H1 (cell line): ENCODE measurements around the gene CTCF. TPM values are rescaled to one million over a fixed set of nuclear protein-coding genes. Genes with fewer than 3 reads are reported as not detected.

ENCODE experiments used
- CTCF ChIA-PET: fragments of 300-600 bp; sonication (Branson Sonifier 250); formaldehyde crosslinking; loops from one replicate; lab custom pipeline; 2021; ENCODE audit not compliant: partially characterized antibody; lab: Charles Lee
- POLR2A ChIA-PET: fragments of 300-600 bp; sonication (Branson Sonifier 250); formaldehyde crosslinking; loops from one replicate; lab custom pipeline; 2021; ENCODE audit warnings: inconsistent platforms; ENCODE audit not compliant: partially characterized antibody; lab: Charles Lee
- DNase-seq, 2 experiments: peaks; one replicate each; pipeline versions ENCODE4 v3.0.0 to v3.0.0-alpha.2; 2010 to 2022; ENCODE audit warnings: low spot score in 2 of 2, low read depth in 1 of 2, mixed read lengths in 1 of 2
- FAIRE-seq: peaks from 2 replicates; lab custom pipeline; 2011; peaks lifted over from hg19 to GRCh38; lab: Jason Lieb, UNC
- H2AFZ ChIP-seq: 2 replicates; pipeline ENCODE4 v1.8.1; 2012; ENCODE audit warnings: low read length, inconsistent platforms
- H2AK5ac ChIP-seq: 2 replicates; pipeline ENCODE4 v1.6.1; 2013; ENCODE audit warnings: low read depth, low read length
- H2BK120ac ChIP-seq: replicated peaks from 2 replicates; pipeline ENCODE3; 2013; ENCODE audit warnings: low read depth, low read length, inconsistent platforms
- H2BK12ac ChIP-seq: 2 replicates; pipeline ENCODE4 v1.6.1; 2013; ENCODE audit warnings: low read depth, low read length
- H2BK15ac ChIP-seq: 2 replicates; pipeline ENCODE4 v1.6.1; 2013; ENCODE audit warnings: low read length
- H2BK20ac ChIP-seq: 2 replicates; pipeline ENCODE4 v1.6.1; 2013; ENCODE audit warnings: low read length
- H2BK5ac ChIP-seq: 2 replicates; pipeline ENCODE4 v1.6.1; 2013; ENCODE audit warnings: low read depth, low read length
- H3K14ac ChIP-seq: 2 replicates; pipeline ENCODE4 v1.6.1; 2013; ENCODE audit warnings: inconsistent platforms; ENCODE audit not compliant: insufficient read length
- H3K18ac ChIP-seq: 2 replicates; pipeline ENCODE4 v1.6.1; 2013; ENCODE audit warnings: low read length; ENCODE audit errors: extremely low read depth
- H3K23ac ChIP-seq: 2 replicates; pipeline ENCODE4 v1.6.1; 2013; ENCODE audit warnings: inconsistent platforms; ENCODE audit not compliant: insufficient read length
- H3K23me2 ChIP-seq: 2 replicates; pipeline ENCODE4 v1.6.1; 2013; ENCODE audit warnings: low read depth, low read length
- H3K27ac ChIP-seq: 2 replicates; pipeline ENCODE4 v1.6.1; 2011; ENCODE audit warnings: low read depth, low read length, inconsistent platforms
- H3K27me3 ChIP-seq, 4 experiments: replicated peaks in 1 of 4; 1 replicate in 1 of 4; 2 replicates in 3 of 4; pipeline versions ENCODE4 v1.6.1 to v1.8.1; 2011 to 2013; ENCODE audit warnings: low read length in 3 of 4, mild to moderate bottlenecking in 3 of 4, inconsistent platforms in 2 of 4, mixed read lengths in 2 of 4, moderate library complexity in 1 of 4; ENCODE audit not compliant: control insufficient read depth in 3 of 4, insufficient read depth in 3 of 4; ENCODE audit errors: extremely low read depth in 1 of 4
- H3K36me3 ChIP-seq, 4 experiments: 2 replicates each; pipeline versions ENCODE4 v1.6.1 to v1.8.1; 2011 to 2013; ENCODE audit warnings: mild to moderate bottlenecking in 4 of 4, low read length in 3 of 4, moderate library complexity in 2 of 4, control low read depth in 1 of 4, inconsistent platforms in 1 of 4; ENCODE audit not compliant: insufficient read depth in 4 of 4, control insufficient read depth in 2 of 4
- H3K4ac ChIP-seq: replicated peaks from 2 replicates; pipeline ENCODE3; 2013; ENCODE audit warnings: low read length, low read depth, mixed read lengths, inconsistent platforms; ENCODE audit not compliant: insufficient read length
- H3K4me1 ChIP-seq, 4 experiments: replicated peaks in 1 of 4; 1 replicate in 1 of 4; 2 replicates in 3 of 4; pipeline versions ENCODE4 v1.6.1 to v1.8.1; 2011 to 2013; ENCODE audit warnings: low read length in 3 of 4, inconsistent platforms in 2 of 4, mixed read lengths in 1 of 4; ENCODE audit not compliant: insufficient read depth in 4 of 4, control insufficient read depth in 3 of 4
- H3K4me2 ChIP-seq, 2 experiments: 2 replicates each; pipeline versions ENCODE4 v1.6.1 to v1.8.1; 2011 to 2013; ENCODE audit warnings: low read depth in 2 of 2, low read length in 2 of 2, control low read depth in 1 of 2, inconsistent platforms in 1 of 2, mild to moderate bottlenecking in 1 of 2; ENCODE audit not compliant: insufficient read depth in 1 of 2
- H3K4me3 ChIP-seq, 4 experiments: fragments of 200-600, 300-600 bp in 1 of 4; sonication (generic), shearing (Covaris generic), sonication (Bioruptor Twin) in 1 of 4; 2 replicates each; pipeline versions ENCODE4 v1.5.1 to v1.8.1; 2011 to 2016; ENCODE audit warnings: low read length in 4 of 4, low read depth in 3 of 4, control low read depth in 2 of 4, inconsistent platforms in 2 of 4, mild to moderate bottlenecking in 2 of 4, mixed read lengths in 1 of 4, moderate library complexity in 1 of 4; ENCODE audit not compliant: insufficient read depth in 2 of 4; ENCODE audit errors: extremely low read depth in 1 of 4
- H3K56ac ChIP-seq: replicated peaks from 2 replicates; pipeline ENCODE3; 2013; ENCODE audit warnings: low read depth, mild to moderate bottlenecking, mixed read lengths, low read length, inconsistent platforms; ENCODE audit not compliant: insufficient read length
- H3K79me1 ChIP-seq: 2 replicates; pipeline ENCODE4 v1.6.1; 2013; ENCODE audit warnings: low read depth, low read length, control low read depth
- H3K79me2 ChIP-seq, 2 experiments: 2 replicates each; pipeline versions ENCODE4 v1.6.1 to v1.8.1; 2012 to 2013; ENCODE audit warnings: low read length in 2 of 2, mild to moderate bottlenecking in 2 of 2, inconsistent platforms in 1 of 2; ENCODE audit not compliant: insufficient read depth in 2 of 2, control insufficient read depth in 1 of 2
- H3K9ac ChIP-seq, 4 experiments: replicated peaks in 1 of 4; 1 replicate in 1 of 4; 2 replicates in 3 of 4; pipeline versions ENCODE4 v1.6.1 to v1.8.1; 2011 to 2013; ENCODE audit warnings: low read depth in 3 of 4, low read length in 3 of 4, control low read depth in 2 of 4, mild to moderate bottlenecking in 2 of 4, moderate library complexity in 2 of 4, inconsistent platforms in 1 of 4; ENCODE audit errors: extremely low read depth in 1 of 4
- H3K9me3 ChIP-seq, 2 experiments: 2 replicates each; pipeline versions ENCODE4 v1.6.1 to v1.8.1; 2012 to 2013; ENCODE audit warnings: mild to moderate bottlenecking in 2 of 2, moderate library complexity in 2 of 2, control low read depth in 1 of 2, inconsistent platforms in 1 of 2, low read depth in 1 of 2, low read length in 1 of 2, mixed read lengths in 1 of 2; ENCODE audit not compliant: insufficient read depth in 2 of 2
- H4K20me1 ChIP-seq, 2 experiments: replicated peaks in 1 of 2; 2 replicates each; pipeline versions ENCODE3 to v1.8.1; 2011 to 2013; ENCODE audit warnings: inconsistent platforms in 2 of 2, low read length in 2 of 2, mild to moderate bottlenecking in 1 of 2; ENCODE audit not compliant: insufficient read depth in 2 of 2, control insufficient read depth in 1 of 2
- H4K5ac ChIP-seq: 2 replicates; pipeline ENCODE4 v1.6.1; 2013; ENCODE audit warnings: low read length, low read depth, mixed read lengths, inconsistent platforms; ENCODE audit not compliant: insufficient read length
- H4K8ac ChIP-seq: 2 replicates; pipeline ENCODE4 v1.8.0; 2013; ENCODE audit warnings: mild to moderate bottlenecking, moderate library complexity, low read length, inconsistent platforms; ENCODE audit not compliant: insufficient read depth; ENCODE audit errors: extremely low read depth
- H4K91ac ChIP-seq: replicated peaks from 2 replicates; pipeline ENCODE3; 2013; ENCODE audit warnings: low read length, mixed read lengths, inconsistent platforms; ENCODE audit not compliant: insufficient read length
- BACH1 ChIP-seq: IDR thresholded peaks from 2 replicates; pipeline ENCODE4 v1.6.1; 2012; ENCODE audit warnings: low read length, improper control_type of control experiment
- CBX5 ChIP-seq: fragments of 300-800, 300-1000 bp; sonication (generic); IDR thresholded peaks from 2 replicates; pipeline ENCODE4 v1.7.1; 2016; ENCODE audit warnings: antibody characterized with exemption, low read length, low read depth
- CTBP2 ChIP-seq: IDR thresholded peaks from 2 replicates; pipeline ENCODE4 v1.7.0; 2011; ENCODE audit warnings: borderline replicate concordance, mild to moderate bottlenecking, moderate library complexity, mixed read lengths, low read length; ENCODE audit not compliant: insufficient read depth, insufficient read length
- HDAC2 ChIP-seq, 2 experiments: fragments of 300-600 bp in 1 of 2; sonication (generic) in 1 of 2; IDR thresholded peaks; 2 replicates each; pipeline ENCODE4 v1.6.1; 2011 to 2012; ENCODE audit warnings: low read depth in 2 of 2, low read length in 2 of 2, mild to moderate bottlenecking in 2 of 2, moderate library complexity in 2 of 2, borderline replicate concordance in 1 of 2, inconsistent platforms in 1 of 2
- RNF2 ChIP-seq: fragments of 200-900, 300-1000 bp; sonication (generic); IDR thresholded peaks from 2 replicates; pipeline ENCODE4 v1.7.1; 2016; ENCODE audit warnings: borderline replicate concordance, low read depth, mild to moderate bottlenecking, antibody characterized with exemption, low read length; ENCODE audit not compliant: poor library complexity, severe bottlenecking; ENCODE audit errors: missing control alignments
- TBP ChIP-seq: IDR thresholded peaks from 2 replicates; pipeline ENCODE4 v1.6.1; 2011; ENCODE audit warnings: low read depth, low read length, improper control_type of control experiment
- WGBS, 2 experiments: shearing (Covaris generic) in 1 of 2; methylation state at CpG; one replicate each; pipeline versions ENCODE4 v1.1.6 to v1.1.7; 2013 to 2015; ENCODE audit warnings: low lambda C conversion rate in 2 of 2, mixed read lengths in 2 of 2, inconsistent platforms in 1 of 2, low coverage in 1 of 2, missing lambda C conversion rate in 1 of 2; ENCODE audit not compliant: insufficient replicate concordance in 2 of 2, insufficient coverage in 1 of 2, insufficient read length in 1 of 2; ENCODE audit errors: extremely low coverage in 1 of 2, missing lambda C conversion rate in 1 of 2; 5-methylcytosine and 5-hydroxymethylcytosine counted together
- polyA plus RNA-seq, 7 experiments: library from polyadenylated mRNA; depleted of rRNA in 3 of 7; stranded (reverse) in 5 of 7; unstranded in 2 of 7; fragments of >200 nt in 5 of 7; fragments of 200-250 nt in 2 of 7; gene quantifications; 1 replicate in 5 of 7; 2 replicates in 1 of 7; 4 replicates in 1 of 7; pipeline versions ENCODE4 v1.2.1 to v1.2.3, GENCODE V29; 2011 to 2013; ENCODE audit warnings: missing spikeins in 2 of 7, mixed read lengths in 2 of 7
- total RNA-seq: library from RNA; stranded (reverse); fragmentation: NEBNext Ultra II Directional; extraction: Animal tissue kit (Norgen Biotek cat#: 25700); gene quantifications from 2 replicates; pipeline ENCODE4 v1.2.1, GENCODE V29; 2021

CTCF gene
- total and polyA plus RNA-seq, 2 of the 8 experiments (the other 6 are each of a cell fraction or from before 2014, with no cell fraction given): 32.4 to 66.0 TPM

GRCh38 chr16:67539691-67540635 is 22.4 kb upstream of the CTCF start:
- no peak overlapping the region for H3K4ac ChIP-seq
- WGBS, 2 experiments: 89% methylated on average over 22 of the region's 27 CpGs; no CpG with 5 or more reads in 1 of the 2 experiments
- H3K4me1 ChIP-seq: peaks cover 0 to 11% (median 6%) of the 10 kb centered on the region in 4 experiments; a peak in 5 of 7 replicates
- DNase-seq (no peak), FAIRE-seq (no peak)
- peaks cover 16% of the 10 kb centered on the region; the same call in 1 of the 2 replicates for H3K23me2 ChIP-seq
- H3K56ac ChIP-seq: no peak overlapping the region
- H3K27ac ChIP-seq: no peak overlapping the region
- H2AK5ac ChIP-seq: 0 out of 2 replicates have a peak overlapping the region, but pooled peaks have one; percentile 17
- H3K14ac ChIP-seq: no peak overlapping the region
- H2BK120ac ChIP-seq: no peak overlapping the region
- ChIA-PET POLR2A (interaction anchor here (1.0 to 5.1 kb wide), 9 partner anchors 8 to 124 kb away, joined by 3 to 27 read pairs (median 4); partner anchors contain the start of genes ACD, CTCF and RIPOR1), CTCF (interaction anchor here (0.8 to 4.1 kb wide), 11 partner anchors 7 to 255 kb away, joined by 3 to 28 read pairs (median 11); partner anchors contain the start of gene CARMIL2)
- no peak overlapping the region for H2BK5ac ChIP-seq
- H3K9me3 ChIP-seq: no peaks in the 10 kb centered on the region
- peaks cover 11 to 31% of the 10 kb centered on the region in 2 experiments for H4K20me1 ChIP-seq
- H2BK20ac ChIP-seq: no peak overlapping the region
- H3K79me2 ChIP-seq: no peaks in the 10 kb centered on the region
- H2AFZ ChIP-seq: no peak overlapping the region
- H4K5ac ChIP-seq: no peak overlapping the region
- H3K27me3 ChIP-seq: peaks cover 35 to 67% (median 65%) of the 10 kb centered on the region in 4 experiments
- H3K36me3 ChIP-seq: peaks cover 0 to 3% (median 0%) of the 10 kb centered on the region in 4 experiments; a peak in 2 of 8 replicates
- no peak overlapping the region for H3K23ac ChIP-seq
- H3K4me2 ChIP-seq: peak overlapping the region in 1 of 2 experiments; percentile 89; a peak in 1 of 4 replicates
- H4K91ac ChIP-seq: no peak overlapping the region
- H2BK12ac ChIP-seq: no peak overlapping the region
- H3K18ac ChIP-seq: no peak overlapping the region
- H4K8ac ChIP-seq: no peak overlapping the region
- TF ChIP-seq BACH1 (no peak), CTBP2 (no peak), TBP (no peak), HDAC2 (IDR thresholded peaks at IDR 0.05; ENCODE audit: borderline replicate concordance in 1 of 2, low read depth in 2 of 2, low read length in 2 of 2) (no peak), RNF2 (no peak), CBX5 (no peak)
- H3K9ac ChIP-seq: no peak overlapping the region
- H2BK15ac ChIP-seq: no peak overlapping the region
- no peak overlapping the region for H3K4me3 ChIP-seq
- H3K79me1 ChIP-seq: no peaks in the 10 kb centered on the region; the same call in 1 of the 2 replicates
